ENCODE data around the gene PTPRJ.

DNA sequence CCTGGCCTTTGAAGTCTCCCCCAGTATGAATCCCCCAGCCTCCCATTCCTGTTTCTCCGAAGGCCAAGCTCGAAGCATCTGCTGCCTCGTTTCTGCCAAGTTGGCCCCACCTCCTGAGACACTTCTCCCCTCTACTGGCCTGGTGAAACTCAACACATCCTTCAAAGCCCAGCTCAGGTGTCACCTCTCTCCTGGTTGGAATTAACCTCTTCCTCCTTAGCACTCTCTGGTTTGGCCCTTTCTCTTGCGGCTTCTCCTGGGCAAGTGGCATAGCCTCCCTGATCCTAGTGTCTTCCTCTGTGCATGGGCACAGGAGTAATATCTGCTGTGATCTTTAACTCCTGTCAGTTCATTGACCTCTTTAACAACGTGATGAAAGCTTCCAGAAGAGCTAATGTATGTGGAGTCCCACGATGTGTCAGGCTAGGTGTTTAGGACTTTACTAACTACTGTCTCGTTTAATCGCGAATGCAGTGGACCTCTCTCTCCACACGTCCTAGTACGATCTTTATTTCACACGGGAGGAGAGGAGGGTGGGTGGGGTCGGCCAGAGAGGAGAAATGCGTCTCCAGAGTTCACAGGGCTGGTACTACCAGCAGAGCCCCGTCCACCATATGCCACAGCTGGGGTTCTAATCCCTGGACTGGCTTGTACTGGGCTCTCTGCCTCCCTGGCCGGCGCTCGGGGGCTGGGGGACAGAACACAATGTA, 826 bp upstream of the PTPRJ start:
- TF ChIP-seq, protein P1, sequence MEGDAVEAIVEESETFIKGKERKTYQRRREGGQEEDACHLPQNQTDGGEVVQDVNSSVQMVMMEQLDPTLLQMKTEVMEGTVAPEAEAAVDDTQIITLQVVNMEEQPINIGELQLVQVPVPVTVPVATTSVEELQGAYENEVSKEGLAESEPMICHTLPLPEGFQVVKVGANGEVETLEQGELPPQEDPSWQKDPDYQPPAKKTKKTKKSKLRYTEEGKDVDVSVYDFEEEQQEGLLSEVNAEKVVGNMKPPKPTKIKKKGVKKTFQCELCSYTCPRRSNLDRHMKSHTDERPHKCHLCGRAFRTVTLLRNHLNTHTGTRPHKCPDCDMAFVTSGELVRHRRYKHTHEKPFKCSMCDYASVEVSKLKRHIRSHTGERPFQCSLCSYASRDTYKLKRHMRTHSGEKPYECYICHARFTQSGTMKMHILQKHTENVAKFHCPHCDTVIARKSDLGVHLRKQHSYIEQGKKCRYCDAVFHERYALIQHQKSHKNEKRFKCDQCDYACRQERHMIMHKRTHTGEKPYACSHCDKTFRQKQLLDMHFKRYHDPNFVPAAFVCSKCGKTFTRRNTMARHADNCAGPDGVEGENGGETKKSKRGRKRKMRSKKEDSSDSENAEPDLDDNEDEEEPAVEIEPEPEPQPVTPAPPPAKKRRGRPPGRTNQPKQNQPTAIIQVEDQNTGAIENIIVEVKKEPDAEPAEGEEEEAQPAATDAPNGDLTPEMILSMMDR (IDR thresholded peaks at IDR 0.05; ENCODE audit: insufficient read depth, low read depth, low read length): no peak
- TF ChIP-seq EZH2 (IDR thresholded peaks at IDR 0.05; ENCODE audit: insufficient read depth, low read length): no peak

All from astrocyte (in vitro differentiated cells and primary cell).